Endothelial cell of umbilical vein (primary cell): ENCODE results near the gene WRAP53. TPM values are rescaled to one million over a fixed set of nuclear protein-coding genes. Genes with fewer than 3 reads are reported as not detected.

Source experiments
- BruUV-seq: library from RNA; stranded (reverse); fragments of 400-500 nt; replicated peaks from 2 replicates; lab custom pipeline; 2021; lab: Mats Ljungman, UMichigan
- CTCF ChIA-PET: fragments of 300-600, 350-600 bp; sonication (Branson Sonifier 250); formaldehyde crosslinking; loops from one replicate; lab custom pipeline; 2021; ENCODE audit warnings: antibody characterized with exemption, inconsistent platforms; lab: Charles Lee
- POLR2A ChIA-PET: fragments of 300-600, 350-600 bp; sonication (Branson Sonifier 250); formaldehyde crosslinking; loops from one replicate; lab custom pipeline; 2021; ENCODE audit warnings: antibody characterized with exemption, inconsistent platforms; lab: Charles Lee
- DNase-seq: peaks from one replicate; pipeline ENCODE4 v3.0.0-alpha.2; 2011; ENCODE audit warnings: low read depth, low spot score
- FAIRE-seq: peaks from 2 replicates; lab custom pipeline; 2011; peaks lifted over from hg19 to GRCh38; lab: Jason Lieb, UNC
- H2AFZ ChIP-seq: 2 replicates; pipeline ENCODE4 v1.6.0; 2012; ENCODE audit warnings: low read depth, low read length, control low read depth, inconsistent platforms
- H3K27ac ChIP-seq: 2 replicates; pipeline ENCODE4 v1.5.1; 2011; ENCODE audit warnings: low read depth, mild to moderate bottlenecking, control low read depth, low read length, moderate library complexity; ENCODE audit not compliant: insufficient read depth
- H3K27me3 ChIP-seq, 2 experiments: 2 replicates each; pipeline versions ENCODE4 v1.6.0 to v1.6.1; 2011; ENCODE audit warnings: low read length in 2 of 2, mixed read lengths in 1 of 2; ENCODE audit not compliant: control insufficient read depth in 2 of 2, insufficient read depth in 2 of 2
- H3K36me3 ChIP-seq, 2 experiments: 2 replicates in 1 of 2; 3 replicates in 1 of 2; pipeline ENCODE4 v1.5.1; 2011; ENCODE audit warnings: low read length in 2 of 2, mild to moderate bottlenecking in 1 of 2, moderate library complexity in 1 of 2; ENCODE audit not compliant: control insufficient read depth in 2 of 2, insufficient read depth in 2 of 2; ENCODE audit errors: extremely low read depth in 1 of 2
- H3K4me1 ChIP-seq: 3 replicates; pipeline ENCODE4 v1.5.1; 2011; ENCODE audit warnings: mild to moderate bottlenecking, low read length; ENCODE audit not compliant: control insufficient read depth, insufficient read depth; ENCODE audit errors: extremely low read depth
- H3K4me2 ChIP-seq: 2 replicates; pipeline ENCODE4 v1.6.1; 2011; ENCODE audit warnings: low read length, control low read depth, mixed read lengths; ENCODE audit not compliant: insufficient read depth
- H3K4me3 ChIP-seq, 3 experiments: fragments of 200-600 bp in 1 of 3; sonication (generic), shearing (Covaris generic) in 1 of 3; replicated peaks in 1 of 3; 2 replicates each; pipeline ENCODE4 v1.5.1; 2011 to 2016; ENCODE audit warnings: control low read depth in 3 of 3, low read length in 3 of 3, mild to moderate bottlenecking in 2 of 3, inconsistent platforms in 1 of 3, low read depth in 1 of 3, moderate library complexity in 1 of 3; ENCODE audit not compliant: insufficient read depth in 1 of 3
- H3K79me2 ChIP-seq: 2 replicates; pipeline ENCODE4 v1.6.0; 2012; ENCODE audit warnings: low read length, inconsistent platforms; ENCODE audit not compliant: control insufficient read depth, insufficient read depth
- H3K9ac ChIP-seq: replicated peaks from 2 replicates; pipeline ENCODE3; 2011; ENCODE audit warnings: low read length, control low read depth; ENCODE audit not compliant: insufficient read depth; ENCODE audit errors: extremely low read depth
- H3K9me1 ChIP-seq: replicated peaks from 3 replicates; pipeline ENCODE4 v1.6.0; 2011; ENCODE audit warnings: mild to moderate bottlenecking, low read length; ENCODE audit not compliant: control insufficient read depth, insufficient read depth; ENCODE audit errors: extremely low read depth
- H3K9me3 ChIP-seq: replicated peaks from 2 replicates; pipeline ENCODE4 v1.5.1; 2012; ENCODE audit warnings: low read length, inconsistent platforms; ENCODE audit not compliant: control insufficient read depth, insufficient read depth
- H4K20me1 ChIP-seq: replicated peaks from 2 replicates; pipeline ENCODE3; 2011; ENCODE audit warnings: mild to moderate bottlenecking, low read length; ENCODE audit not compliant: control insufficient read depth, insufficient read depth; ENCODE audit errors: extremely low read depth
- FOS ChIP-seq: IDR thresholded peaks from 2 replicates; pipeline ENCODE4 v1.6.1; 2011; ENCODE audit warnings: mild to moderate bottlenecking, low read length, moderate library complexity, borderline replicate concordance; ENCODE audit not compliant: insufficient read depth
- GATA2 ChIP-seq: IDR thresholded peaks from 2 replicates; pipeline ENCODE4 v1.7.0; 2011; ENCODE audit warnings: low read depth, mild to moderate bottlenecking, moderate library complexity, mixed read lengths, low read length; ENCODE audit not compliant: insufficient read length, insufficient read depth
- MYC ChIP-seq: IDR thresholded peaks from one replicate; pipeline ENCODE4 v1.6.1; 2011; ENCODE audit warnings: mild to moderate bottlenecking, low read depth, low read length
- POLR2A ChIP-seq: IDR thresholded peaks from 2 replicates; pipeline ENCODE4 v1.6.1; 2012; ENCODE audit warnings: low read depth, mild to moderate bottlenecking, control low read depth, low read length
- POLR2AphosphoS5 ChIP-seq: IDR thresholded peaks from 2 replicates; pipeline ENCODE4 v1.6.1; 2012; ENCODE audit warnings: low read depth, mild to moderate bottlenecking, control low read depth, low read length, moderate library complexity; ENCODE audit not compliant: insufficient read depth
- dilution Hi-C: fragments of 300-500 bp; cut with MboI; formaldehyde crosslinking; loops from one replicate; pipeline ENCODE4 v1.15.0; 2019; ENCODE audit warnings: low sequenced_read_pairs; ENCODE audit not compliant: extremely low pct_ligation_motif_present
- intact Hi-C: fragments of 100-400 bp; cut with micrococcal nuclease; formaldehyde crosslinking; loops from one replicate; pipeline ENCODE4 v1.10.0; 2022
- polyA plus RNA-seq, 4 experiments: library from polyadenylated mRNA; depleted of rRNA in 3 of 4; stranded (reverse) in 3 of 4; unstranded in 1 of 4; fragments of >200 nt; gene quantifications; 2 replicates each; pipeline versions ENCODE4 v1.2.1 to v1.2.3, GENCODE V29; 2011 to 2012; ENCODE audit warnings: missing spikeins in 1 of 4
- total RNA-seq: library from RNA; stranded (reverse); gene quantifications from 2 replicates; pipeline ENCODE4 v1.2.3, GENCODE V29; 2021
- TF ChIP-seq, protein P1 (sequence below): IDR thresholded peaks from 2 replicates; pipeline ENCODE4 v1.6.1; 2011; ENCODE audit not compliant: insufficient read depth, insufficient read length
- TF ChIP-seq, protein P2 (sequence below), 2 donors: IDR thresholded peaks; 1 replicate in 1 of 2; 2 replicates in 1 of 2; pipeline ENCODE4 v1.5.1; 2011; ENCODE audit warnings: low read length in 2 of 2, mild to moderate bottlenecking in 2 of 2, moderate library complexity in 2 of 2, control low read depth in 1 of 2, inconsistent platforms in 1 of 2, low read depth in 1 of 2; ENCODE audit not compliant: insufficient read depth in 1 of 2; ENCODE audit errors: extremely low read depth in 1 of 2

Gene WRAP53
- total and polyA plus RNA-seq, 2 donors (not counting 3 experiments of a cell fraction or from before 2014, with no cell fraction given), result 17.9 to 28.0 TPM

DNA sequence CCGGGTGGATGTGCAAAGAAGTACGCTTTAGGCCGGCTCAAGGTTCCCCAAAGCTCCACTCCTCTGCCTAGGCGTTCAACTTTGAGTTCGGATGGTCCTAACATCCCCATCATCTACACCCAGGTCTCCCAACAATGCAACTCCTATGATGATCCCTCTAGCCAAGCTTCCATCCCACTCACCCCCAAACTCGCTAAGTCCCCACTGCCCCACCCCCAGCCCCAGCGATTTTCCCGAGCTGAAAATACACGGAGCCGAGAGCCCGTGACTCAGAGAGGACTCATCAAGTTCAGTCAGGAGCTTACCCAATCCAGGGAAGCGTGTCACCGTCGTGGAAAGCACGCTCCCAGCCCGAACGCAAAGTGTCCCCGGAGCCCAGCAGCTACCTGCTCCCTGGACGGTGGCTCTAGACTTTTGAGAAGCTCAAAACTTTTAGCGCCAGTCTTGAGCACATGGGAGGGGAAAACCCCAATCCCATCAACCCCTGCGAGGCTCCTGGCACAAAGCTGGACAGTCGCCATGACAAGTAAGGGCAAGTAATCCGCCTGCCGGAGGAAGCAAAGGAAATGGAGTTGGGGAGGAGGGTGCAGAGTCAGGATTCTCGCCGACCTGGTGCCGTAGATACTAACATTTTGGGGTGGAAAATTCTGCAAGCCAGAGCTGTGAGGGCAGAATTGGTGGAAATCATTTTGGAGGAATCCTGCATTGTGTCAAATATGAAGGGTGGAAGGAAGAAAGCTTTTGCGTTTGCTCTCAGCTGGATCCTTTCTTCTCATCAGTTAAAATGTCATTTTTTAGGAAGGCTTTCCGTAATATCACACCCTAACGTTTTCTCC lies 987 bp upstream of the WRAP53 start, which contains the start of gene TP53:
Gene TP53, minus strand, starts transcription at position 419 of the 836 bp plus-strand sequence. CDS start 10,896 bp downstream, outside the sequence.
- ChIA-PET CTCF (interaction anchor here (0.7 to 4.4 kb wide), 42 partner anchors 10 to 386 kb away, joined by 3 to 97 read pairs (median 4); partner anchors contain the start of genes ATP1B2, CD68, DNAH2 and EFNB3), POLR2A (interaction anchor here (0.6 to 2.4 kb wide), 12 partner anchors 31 to 626 kb away, joined by 3 to 12 read pairs (median 5); partner anchors contain the start of genes ATP1B2, CD68, FXR2 and MPDU1)
- H3K36me3 ChIP-seq, result peaks cover 0 to 2% of the 10 kb centered on the region in 2 experiments
- peaks cover 50% of the 10 kb centered on the region for H3K79me2 ChIP-seq
- BruUV-seq, result TSS peak; percentile 44
- DNase-seq, result peak; percentile 94
- peaks cover 26% of the 10 kb centered on the region for H3K4me1 ChIP-seq
- peak within 1 kb of the TSS; percentile 75 to 96 (median 79) for H3K4me3 ChIP-seq
- no peaks in the 10 kb centered on the region for H3K9me1 ChIP-seq
- intact Hi-C loops, result loop anchor here (2.0 to 10.0 kb wide), 6 partner anchors 155 to 335 kb away; partner anchors contain the start of genes CHD3, FGF11, KCTD11 and POLR2A
- H3K9me3 ChIP-seq, result no peaks in the 10 kb centered on the region
- H4K20me1 ChIP-seq, result no peaks in the 10 kb centered on the region
- H3K27ac ChIP-seq, result peak within 1 kb of the TSS; percentile 93
- FAIRE-seq, result peak; percentile 98
- peak within 1 kb of the TSS; percentile 89 for H2AFZ ChIP-seq
- H3K4me2 ChIP-seq, result peak within 1 kb of the TSS; percentile 98
- dilution Hi-C loops, result no loop called here
- TF ChIP-seq, protein P1, sequence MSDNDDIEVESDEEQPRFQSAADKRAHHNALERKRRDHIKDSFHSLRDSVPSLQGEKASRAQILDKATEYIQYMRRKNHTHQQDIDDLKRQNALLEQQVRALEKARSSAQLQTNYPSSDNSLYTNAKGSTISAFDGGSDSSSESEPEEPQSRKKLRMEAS, result peak; percentile 44
- TF ChIP-seq POLR2A (peak; percentile 94), FOS (peak; percentile 75), GATA2 (no peak), MYC (peak; percentile 75), POLR2AphosphoS5 (peak; percentile 90)
- TF ChIP-seq, protein P2, sequence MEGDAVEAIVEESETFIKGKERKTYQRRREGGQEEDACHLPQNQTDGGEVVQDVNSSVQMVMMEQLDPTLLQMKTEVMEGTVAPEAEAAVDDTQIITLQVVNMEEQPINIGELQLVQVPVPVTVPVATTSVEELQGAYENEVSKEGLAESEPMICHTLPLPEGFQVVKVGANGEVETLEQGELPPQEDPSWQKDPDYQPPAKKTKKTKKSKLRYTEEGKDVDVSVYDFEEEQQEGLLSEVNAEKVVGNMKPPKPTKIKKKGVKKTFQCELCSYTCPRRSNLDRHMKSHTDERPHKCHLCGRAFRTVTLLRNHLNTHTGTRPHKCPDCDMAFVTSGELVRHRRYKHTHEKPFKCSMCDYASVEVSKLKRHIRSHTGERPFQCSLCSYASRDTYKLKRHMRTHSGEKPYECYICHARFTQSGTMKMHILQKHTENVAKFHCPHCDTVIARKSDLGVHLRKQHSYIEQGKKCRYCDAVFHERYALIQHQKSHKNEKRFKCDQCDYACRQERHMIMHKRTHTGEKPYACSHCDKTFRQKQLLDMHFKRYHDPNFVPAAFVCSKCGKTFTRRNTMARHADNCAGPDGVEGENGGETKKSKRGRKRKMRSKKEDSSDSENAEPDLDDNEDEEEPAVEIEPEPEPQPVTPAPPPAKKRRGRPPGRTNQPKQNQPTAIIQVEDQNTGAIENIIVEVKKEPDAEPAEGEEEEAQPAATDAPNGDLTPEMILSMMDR (IDR thresholded peaks at IDR 0.05; ENCODE audit: extremely low read depth in 1 of 2, insufficient read depth in 1 of 2, low read depth in 1 of 2, low read length in 2 of 2), result no peak
- H3K27me3 ChIP-seq, result no peaks in the 10 kb centered on the region
- H3K9ac ChIP-seq, result peak within 1 kb of the TSS; percentile 99
